Stomach (tissue), 4 donors: ENCODE data around the gene LYL1.

Experiments used
- CTCF ChIP-seq, 7 experiments: fragments of 450-650 bp in 4 of 7; fragments of 200-600 bp in 3 of 7; sonication (generic) in 3 of 7; IDR thresholded peaks; one replicate each; pipeline ENCODE4 v1.5.1; 2016 to 2019; ENCODE audit warnings: antibody characterized with exemption in 7 of 7, control low read depth in 2 of 7, mild to moderate bottlenecking in 1 of 7
- EP300 ChIP-seq: sonication (generic); formaldehyde crosslinking; IDR thresholded peaks from one replicate; pipeline ENCODE4 v1.6.1; 2017; ENCODE audit warnings: antibody characterized with exemption
- POLR2AphosphoS5 ChIP-seq, 3 donors: sonication (generic); formaldehyde crosslinking; IDR thresholded peaks; one replicate each; pipeline ENCODE4 v1.6.1; 2016; ENCODE audit warnings: antibody characterized with exemption in 3 of 3

GRCh38 chr19:13119627-13120026 lies 17.0 kb upstream of the LYL1 start:
- TF ChIP-seq CTCF (IDR thresholded peaks at IDR 0.05) (no peak), POLR2AphosphoS5 (IDR thresholded peaks at IDR 0.05) (no peak), EP300 (no peak)
